ENCODE measurements around the gene CLMN.

DNA sequence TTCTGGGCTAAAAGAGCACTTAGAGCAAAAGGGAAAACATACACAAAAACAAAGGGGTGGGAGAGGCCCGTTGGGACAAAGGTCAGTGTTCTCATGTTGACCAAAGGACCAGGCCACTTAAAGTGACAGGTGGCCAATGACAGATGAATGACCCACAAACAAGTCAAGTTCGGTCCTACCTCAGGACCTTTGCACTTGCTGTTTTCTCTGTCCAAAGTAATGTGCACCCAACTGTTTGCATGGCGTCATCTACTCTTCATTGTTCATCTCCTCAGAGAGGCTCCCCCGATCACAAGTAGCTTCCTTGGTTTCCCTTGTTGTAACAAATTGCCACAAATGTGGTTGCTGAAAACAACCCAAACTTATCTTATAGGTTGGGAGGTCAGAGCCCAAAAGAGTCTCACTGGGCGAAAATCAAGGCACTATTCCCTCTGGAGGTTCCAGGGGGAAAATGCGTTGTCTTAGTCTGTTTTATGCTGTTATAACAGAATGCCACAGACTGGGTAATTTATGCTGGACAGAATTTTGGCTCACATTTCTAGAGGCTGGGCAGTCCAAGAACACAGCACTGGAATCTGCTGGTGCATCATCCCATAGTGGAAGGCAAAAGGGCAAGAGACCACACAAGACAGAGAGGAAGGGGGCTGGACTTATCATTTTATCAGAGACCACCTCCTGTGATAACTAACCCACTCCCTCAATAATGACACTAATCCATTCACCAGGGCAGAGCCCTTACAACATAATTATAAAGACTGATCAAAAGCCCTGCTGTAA, 23.9 kb downstream of the CLMN start:
- TF ChIP-seq POLR2A (IDR thresholded peaks at IDR 0.05; ENCODE audit: low read depth) = no peak
- TF ChIP-seq POLR2AphosphoS5 (IDR thresholded peaks at IDR 0.05) = no peak
- TF ChIP-seq, protein P1, sequence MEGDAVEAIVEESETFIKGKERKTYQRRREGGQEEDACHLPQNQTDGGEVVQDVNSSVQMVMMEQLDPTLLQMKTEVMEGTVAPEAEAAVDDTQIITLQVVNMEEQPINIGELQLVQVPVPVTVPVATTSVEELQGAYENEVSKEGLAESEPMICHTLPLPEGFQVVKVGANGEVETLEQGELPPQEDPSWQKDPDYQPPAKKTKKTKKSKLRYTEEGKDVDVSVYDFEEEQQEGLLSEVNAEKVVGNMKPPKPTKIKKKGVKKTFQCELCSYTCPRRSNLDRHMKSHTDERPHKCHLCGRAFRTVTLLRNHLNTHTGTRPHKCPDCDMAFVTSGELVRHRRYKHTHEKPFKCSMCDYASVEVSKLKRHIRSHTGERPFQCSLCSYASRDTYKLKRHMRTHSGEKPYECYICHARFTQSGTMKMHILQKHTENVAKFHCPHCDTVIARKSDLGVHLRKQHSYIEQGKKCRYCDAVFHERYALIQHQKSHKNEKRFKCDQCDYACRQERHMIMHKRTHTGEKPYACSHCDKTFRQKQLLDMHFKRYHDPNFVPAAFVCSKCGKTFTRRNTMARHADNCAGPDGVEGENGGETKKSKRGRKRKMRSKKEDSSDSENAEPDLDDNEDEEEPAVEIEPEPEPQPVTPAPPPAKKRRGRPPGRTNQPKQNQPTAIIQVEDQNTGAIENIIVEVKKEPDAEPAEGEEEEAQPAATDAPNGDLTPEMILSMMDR (IDR thresholded peaks at IDR 0.05) = no peak

Measured in esophagus muscularis mucosa (tissue), 3 donors.